AG08396 (cell line): ENCODE data around the gene CSNK1G3.

Experiments used
- DNase-seq: peaks from one replicate; pipeline ENCODE4 v3.0.0; 2012; ENCODE audit warnings: low spot score, mixed read lengths

The CSNK1G3 gene

DNA sequence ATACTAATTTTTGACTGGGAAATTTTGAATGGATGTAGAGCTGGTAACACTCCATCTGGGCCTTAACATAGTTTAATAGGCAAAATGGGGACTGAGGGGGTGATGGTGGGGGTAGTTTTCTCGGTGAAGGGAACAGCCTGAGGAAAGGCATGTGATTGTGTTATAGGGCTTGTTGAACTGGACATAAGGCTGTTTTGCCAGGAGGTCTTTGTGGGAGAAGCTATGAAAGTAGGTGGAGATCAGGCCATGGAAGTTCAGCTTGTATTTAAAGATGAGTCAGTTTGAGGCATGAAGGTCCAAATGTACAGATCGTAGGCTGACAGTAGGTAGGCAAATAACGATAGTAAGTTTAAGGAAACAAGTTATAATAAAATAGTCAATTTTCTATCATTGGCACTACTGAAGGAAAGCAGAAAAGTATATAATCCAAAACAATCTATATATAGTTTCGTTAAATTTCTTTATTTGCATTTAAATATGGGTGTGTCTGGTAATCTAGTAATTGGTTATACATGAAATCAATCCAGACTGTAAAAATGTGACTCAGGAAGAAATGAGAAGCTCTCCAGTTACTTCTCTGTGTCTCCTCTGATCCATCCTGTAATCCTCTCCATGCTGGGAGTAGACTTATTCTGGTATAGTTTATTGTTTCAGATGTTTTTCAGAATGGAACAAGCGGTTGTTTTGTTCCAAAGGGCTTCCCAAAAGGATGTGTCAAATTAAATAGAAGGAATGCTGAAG is 2.8 kb downstream of the CSNK1G3 start:
- DNase-seq: no peak

DNA sequence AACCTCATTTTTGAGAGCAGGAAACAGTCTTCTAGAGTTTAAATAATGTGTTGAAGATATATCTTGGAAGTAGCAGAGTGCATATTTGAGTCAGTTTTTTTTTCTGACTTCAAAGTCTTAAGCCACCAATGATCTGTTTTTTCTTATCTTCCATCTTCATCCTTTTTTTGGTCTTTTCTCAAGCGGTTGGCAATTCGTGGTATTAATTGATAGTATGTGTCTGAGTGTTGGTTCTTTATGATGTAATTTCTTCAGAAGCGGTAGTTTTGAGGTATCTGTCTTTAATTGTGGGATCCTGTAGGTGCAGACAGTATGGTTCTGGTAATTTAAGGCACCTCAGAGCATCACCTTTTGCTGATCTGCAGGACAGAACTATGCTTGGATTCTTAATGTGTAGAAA is 3.9 kb downstream of the CSNK1G3 start:
- no peak for DNase-seq

GRCh38 chr5:123517476-123517875 is 5.5 kb downstream of the CSNK1G3 start:
- no peak for DNase-seq

DNA sequence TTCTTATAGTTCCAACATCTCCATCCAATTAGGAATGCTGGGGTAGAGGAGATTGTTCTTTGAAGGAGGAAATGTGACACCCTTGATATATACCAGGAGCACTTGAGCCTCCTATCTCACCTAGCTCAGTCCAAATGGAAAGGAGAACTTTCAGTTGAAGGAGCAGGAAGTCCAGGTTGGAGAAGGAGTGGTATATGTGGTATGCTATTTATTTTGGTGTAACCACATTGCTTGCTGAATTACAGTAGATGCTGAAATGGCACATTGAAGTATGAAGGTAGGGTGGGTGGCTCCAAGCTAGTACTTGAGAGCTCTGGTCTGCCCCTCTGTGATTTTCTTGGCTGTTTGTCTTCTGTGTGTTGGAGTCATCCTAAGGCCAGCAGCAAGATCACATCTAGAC is 6.1 kb downstream of the CSNK1G3 start:
- DNase-seq: no peak

DNA sequence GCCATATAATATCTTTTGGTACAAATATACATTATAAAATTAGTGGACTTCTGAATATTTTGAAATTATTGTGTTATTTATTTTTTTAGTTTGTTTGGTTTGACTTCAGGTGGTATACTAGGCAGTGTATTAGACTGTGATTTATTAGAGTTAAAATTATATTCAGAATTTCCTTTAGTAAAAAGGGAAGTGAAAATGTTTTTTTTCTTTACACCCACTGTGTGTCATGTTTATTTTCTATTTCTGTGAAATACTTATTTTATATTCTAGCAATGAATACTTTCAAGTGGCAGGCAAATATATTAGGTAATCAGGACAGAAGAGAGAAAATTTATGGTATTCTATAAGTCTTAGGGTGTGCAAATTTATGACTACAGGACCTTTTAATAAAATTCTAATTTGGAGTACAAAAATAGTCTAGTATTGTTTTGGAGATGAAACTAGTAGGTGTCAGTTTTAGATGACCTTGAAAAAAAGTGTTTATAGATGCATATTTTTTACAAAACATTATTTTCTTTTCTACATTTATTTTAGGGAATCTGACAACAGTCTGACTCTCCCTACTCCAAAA is 8.8 kb downstream of the CSNK1G3 start:
- no peak for DNase-seq

- no peak for DNase-seq
These were observed 12.2 kb downstream of the CSNK1G3 start for GRCh38 chr5:123524146-123524545.

DNA sequence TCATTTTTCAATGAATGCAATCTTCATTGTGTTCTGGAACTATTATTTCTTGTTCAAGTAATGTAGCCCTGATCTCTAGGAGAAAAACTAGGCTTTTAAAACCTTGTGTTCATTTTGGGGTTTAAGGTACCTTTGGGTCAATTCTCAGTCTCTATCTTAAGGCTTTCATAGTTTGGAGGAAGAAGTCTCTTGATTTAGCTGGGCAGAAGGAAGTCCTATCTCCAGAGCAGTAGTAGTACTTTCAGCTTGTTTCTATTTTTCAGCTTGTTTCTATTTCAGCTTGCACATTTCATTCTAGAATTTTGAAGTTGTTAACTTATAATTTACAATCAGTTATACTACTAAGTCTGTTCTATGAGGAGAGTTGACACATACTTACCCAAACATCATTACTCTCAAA is 15.2 kb downstream of the CSNK1G3 start:
- no peak for DNase-seq

- DNase-seq: no peak
These were observed 16.1 kb downstream of the CSNK1G3 start for GRCh38 chr5:123528065-123528464.

GRCh38 chr5:123528878-123529277 is 16.9 kb downstream of the CSNK1G3 start:
- DNase-seq: no peak

DNA sequence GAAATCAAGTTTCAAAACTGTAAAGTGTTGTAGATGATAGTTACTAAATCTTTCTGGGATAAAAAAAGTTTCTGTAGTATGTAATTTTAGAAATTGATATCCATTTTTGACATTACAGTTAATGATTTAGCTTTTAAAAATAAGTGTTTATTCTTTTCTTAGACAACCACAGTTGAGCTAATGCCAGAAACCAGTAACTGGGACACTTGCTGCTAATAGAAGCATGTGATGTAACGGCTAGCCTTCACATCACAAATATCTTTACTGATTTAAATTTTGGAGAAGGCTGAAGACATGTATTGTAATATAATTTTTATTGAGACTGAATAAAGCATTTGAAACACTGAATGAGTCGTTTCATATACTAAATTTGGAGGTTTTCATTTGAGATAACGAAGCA is 18.8 kb downstream of the CSNK1G3 start:
- no peak for DNase-seq

GRCh38 chr5:123535648-123536047 is 23.7 kb downstream of the CSNK1G3 start:
- DNase-seq: no peak

- no peak for DNase-seq
These were observed 25.3 kb downstream of the CSNK1G3 start for GRCh38 chr5:123537256-123537655.

DNA sequence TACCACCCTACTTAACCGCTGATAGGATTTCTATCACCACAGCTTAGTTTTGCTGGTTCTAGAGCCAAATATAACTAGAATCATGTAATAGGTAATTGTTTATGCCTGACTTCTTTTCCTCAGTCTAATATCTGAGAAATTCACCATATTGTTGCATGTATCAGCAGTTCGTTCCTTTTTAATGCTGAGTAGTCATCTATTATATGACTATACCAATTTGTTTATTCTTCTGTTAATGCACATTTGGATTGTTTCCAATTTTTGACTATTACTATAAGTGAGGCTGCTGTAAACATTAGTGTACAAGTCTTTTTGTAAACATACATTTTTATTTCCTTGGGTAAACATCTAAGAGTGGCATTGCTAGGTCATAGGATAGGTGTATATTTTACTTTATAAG is 25.9 kb downstream of the CSNK1G3 start:
- no peak for DNase-seq

DNA sequence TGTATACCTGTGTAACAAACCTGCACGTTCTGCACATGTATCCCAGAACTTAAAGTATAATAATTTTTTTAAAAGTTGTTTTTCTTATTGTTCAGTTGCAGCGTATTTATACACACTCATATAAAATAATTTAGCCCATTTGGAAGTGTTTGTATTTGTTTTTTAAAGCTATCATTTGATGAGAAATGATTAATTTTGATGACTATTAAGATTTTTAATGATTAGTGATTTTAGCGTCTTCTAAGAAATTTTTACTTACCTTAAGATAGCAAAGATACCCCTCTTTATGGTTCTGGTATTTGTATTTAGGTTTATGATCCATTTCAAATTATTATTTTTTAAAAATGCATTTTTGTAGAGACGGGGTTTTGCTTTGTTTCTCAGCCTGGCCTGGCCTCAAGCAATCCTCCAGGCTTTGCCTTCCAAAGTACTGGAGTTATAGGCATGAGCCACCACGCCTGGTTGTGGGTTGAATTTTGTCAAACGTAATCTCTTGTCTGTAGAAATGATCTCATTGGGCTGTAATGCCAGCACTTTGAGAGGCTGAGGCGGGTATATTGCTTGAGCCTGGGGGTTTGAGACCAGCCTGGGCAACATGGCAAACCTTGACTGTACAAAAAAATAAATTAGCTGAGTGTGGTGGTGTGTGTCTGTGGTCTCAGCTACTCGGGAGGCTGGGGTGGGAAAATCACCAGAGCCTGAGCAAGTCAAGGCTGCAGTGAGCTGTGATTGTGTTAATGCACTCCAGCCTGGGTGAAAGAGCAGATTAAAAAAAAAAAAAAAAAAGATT is 26.9 kb downstream of the CSNK1G3 start:
- no peak for DNase-seq

DNA sequence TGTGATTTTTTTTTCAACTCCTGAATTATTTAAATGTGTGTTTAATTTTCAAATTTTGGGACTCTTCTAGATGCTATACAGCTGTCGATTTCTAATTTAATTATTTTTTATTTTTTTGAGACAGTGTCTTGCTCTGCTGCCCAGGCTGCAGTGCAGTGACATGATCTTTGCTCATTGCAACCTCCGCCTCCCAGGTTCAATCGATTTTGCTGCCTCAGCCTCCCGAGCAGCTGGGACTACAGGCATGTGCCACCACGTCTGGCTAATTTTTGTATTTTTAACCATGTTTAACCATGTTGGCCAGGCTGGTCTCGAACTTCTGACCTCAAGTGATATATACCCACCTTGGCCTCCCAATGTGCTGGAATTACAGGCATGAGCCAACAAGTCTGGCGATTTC is 28.6 kb downstream of the CSNK1G3 start:
- DNase-seq: no peak

DNA sequence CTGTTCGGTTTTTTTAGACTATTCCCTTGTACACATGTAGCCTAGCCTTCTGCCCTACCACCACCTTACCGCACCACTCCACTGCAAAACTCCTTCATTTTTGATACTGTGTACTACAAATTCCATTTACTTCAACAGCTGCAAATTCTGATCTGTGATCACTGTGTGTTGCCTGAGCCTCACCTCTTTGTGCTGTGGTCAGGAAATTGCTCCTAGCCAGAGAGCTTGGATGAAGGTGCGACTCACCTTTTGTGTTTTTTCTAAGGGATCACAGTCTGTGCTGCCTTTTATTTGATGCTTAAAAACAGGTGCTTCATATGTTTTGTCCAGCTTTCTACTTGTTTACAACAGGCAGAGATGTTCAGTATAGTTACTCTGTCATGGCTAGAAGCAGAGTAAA is 31.5 kb downstream of the CSNK1G3 start:
- DNase-seq: no peak

DNA sequence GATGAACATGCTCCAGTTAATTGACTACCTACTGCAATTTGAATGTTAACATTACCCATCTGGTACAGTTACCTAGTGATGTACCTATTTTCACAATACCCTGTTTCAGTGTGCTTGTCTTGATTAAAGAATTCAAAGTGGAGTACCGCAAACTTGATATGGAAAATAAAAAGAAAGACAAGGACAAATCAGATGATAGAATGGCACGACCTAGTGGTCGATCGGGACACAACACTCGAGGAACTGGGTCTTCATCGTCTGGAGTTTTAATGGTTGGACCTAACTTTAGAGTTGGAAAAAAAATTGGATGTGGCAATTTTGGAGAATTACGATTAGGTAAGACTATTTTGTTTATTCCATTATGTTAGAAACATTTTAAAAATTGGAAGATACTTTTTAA is 33.5 kb downstream of the CSNK1G3 start:
- no peak for DNase-seq

GRCh38 chr5:123546657-123547056 is 34.7 kb downstream of the CSNK1G3 start:
- DNase-seq: no peak

- DNase-seq: no peak
These were observed 37.4 kb downstream of the CSNK1G3 start for GRCh38 chr5:123549256-123549904.

- DNase-seq: no peak
These were observed 42.6 kb downstream of the CSNK1G3 start for GRCh38 chr5:123554601-123555000.

DNA sequence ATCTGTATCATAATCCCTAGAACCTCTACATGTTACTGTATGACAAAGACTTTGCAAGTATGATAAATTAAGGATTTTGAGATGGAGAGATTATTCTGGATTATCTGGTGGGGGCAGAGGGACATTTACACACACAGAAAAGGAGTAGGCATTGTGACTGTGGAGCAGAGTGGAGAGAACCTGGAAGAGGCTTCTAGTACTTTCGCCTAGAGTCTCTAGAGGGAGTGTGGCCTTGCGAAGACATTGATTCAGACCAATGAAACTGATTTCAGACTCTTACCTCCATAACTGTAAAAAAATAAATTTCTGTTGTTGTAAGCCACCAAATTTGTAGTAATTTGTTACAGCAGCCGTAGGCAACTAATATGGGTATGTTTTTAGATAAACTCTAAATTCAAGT is 45.9 kb downstream of the CSNK1G3 start:
- no peak for DNase-seq

DNA sequence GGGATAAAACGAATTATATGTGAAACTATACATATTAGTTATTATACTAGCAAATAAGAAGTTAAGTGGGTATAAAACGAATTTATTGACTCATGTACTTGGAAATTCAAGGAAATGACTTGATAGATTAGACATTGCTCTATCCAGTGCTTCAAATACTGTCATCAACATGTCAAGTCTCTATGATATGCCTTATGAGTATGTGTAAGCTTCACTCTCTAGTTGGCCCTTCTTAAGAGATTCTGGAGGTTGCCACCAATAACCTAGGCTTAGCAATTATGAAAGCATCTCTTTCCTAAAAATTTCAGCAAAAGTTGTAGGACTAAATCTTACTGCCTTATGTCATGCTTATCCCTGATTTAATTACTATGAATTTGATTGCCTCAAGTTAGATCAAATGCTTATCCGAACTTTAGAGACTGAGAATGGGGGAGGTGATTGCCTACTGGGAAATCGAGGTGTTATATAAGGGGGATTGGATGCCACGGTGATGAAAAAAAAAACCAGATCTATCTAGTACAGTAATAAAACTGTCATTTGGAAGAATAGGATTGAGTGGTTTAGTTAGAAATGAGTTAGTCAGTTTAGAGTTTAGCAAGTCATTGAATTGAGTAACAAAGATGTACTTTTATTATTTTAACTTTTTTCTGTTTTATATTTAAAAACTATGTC is 46.9 kb downstream of the CSNK1G3 start:
- DNase-seq: no peak
